Keratinocyte (primary cell): ENCODE results near the gene NMNAT2.

Experiments used
- EZH2 ChIP-seq: IDR thresholded peaks from one replicate; pipeline ENCODE4 v1.6.1; 2012; ENCODE audit warnings: inconsistent platforms, mild to moderate bottlenecking, low read length, moderate library complexity
- TF ChIP-seq, protein P1 (sequence below), 3 experiments: IDR thresholded peaks in 1 of 3; conservative IDR thresholded peaks in 1 of 3; optimal IDR thresholded peaks in 1 of 3; 2 replicates in 2 of 3; 3 replicates in 1 of 3; pipeline versions ENCODE3 to v1.5.1; 2011; ENCODE audit warnings: low read length in 3 of 3, mild to moderate bottlenecking in 3 of 3, moderate library complexity in 2 of 3, control low read depth in 1 of 3, inconsistent platforms in 1 of 3; ENCODE audit not compliant: insufficient read depth in 2 of 3; ENCODE audit errors: extremely low read depth in 1 of 3

DNA sequence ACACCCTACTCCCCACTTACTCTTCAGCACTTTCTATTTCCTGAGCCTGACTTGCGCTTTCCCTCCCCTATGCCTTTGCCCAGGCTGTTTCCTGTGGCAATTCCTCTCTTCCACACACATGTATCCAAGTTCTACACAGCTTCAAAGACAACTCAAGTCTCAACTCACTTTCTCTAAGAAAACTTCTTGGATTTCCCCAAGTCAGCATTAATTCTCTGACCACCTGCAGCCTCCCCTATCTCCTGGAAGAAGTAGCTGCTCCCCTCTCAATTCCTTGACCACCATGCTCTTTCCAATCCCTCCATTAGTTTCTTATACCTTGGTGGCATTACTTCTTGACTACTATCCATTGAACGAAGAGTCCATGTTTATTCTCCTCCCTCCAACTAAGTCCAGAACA lies 42.8 kb downstream of the NMNAT2 start:
- TF ChIP-seq, protein P1, sequence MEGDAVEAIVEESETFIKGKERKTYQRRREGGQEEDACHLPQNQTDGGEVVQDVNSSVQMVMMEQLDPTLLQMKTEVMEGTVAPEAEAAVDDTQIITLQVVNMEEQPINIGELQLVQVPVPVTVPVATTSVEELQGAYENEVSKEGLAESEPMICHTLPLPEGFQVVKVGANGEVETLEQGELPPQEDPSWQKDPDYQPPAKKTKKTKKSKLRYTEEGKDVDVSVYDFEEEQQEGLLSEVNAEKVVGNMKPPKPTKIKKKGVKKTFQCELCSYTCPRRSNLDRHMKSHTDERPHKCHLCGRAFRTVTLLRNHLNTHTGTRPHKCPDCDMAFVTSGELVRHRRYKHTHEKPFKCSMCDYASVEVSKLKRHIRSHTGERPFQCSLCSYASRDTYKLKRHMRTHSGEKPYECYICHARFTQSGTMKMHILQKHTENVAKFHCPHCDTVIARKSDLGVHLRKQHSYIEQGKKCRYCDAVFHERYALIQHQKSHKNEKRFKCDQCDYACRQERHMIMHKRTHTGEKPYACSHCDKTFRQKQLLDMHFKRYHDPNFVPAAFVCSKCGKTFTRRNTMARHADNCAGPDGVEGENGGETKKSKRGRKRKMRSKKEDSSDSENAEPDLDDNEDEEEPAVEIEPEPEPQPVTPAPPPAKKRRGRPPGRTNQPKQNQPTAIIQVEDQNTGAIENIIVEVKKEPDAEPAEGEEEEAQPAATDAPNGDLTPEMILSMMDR (optimal IDR thresholded peaks at IDR 0.05 in 1 of 3, IDR thresholded peaks at IDR 0.05 in 1 of 3, conservative IDR thresholded peaks at IDR 0.05 in 1 of 3; ENCODE audit: extremely low read depth in 1 of 3, insufficient read depth in 2 of 3, low read length in 3 of 3): no peak
- no peak for TF ChIP-seq EZH2
